Neuronal stem cell (in vitro differentiated cells): ENCODE results near the gene NXNL2.

ENCODE experiments used
- DNase-seq: peaks from one replicate; pipeline ENCODE4 v3.0.0-alpha.2; 2013; ENCODE audit warnings: low spot score
- H2AFZ ChIP-seq: one replicate; pipeline ENCODE4 v1.6.1; 2013; ENCODE audit warnings: mild to moderate bottlenecking, low read length, inconsistent platforms
- H2AK5ac ChIP-seq: 2 replicates; pipeline ENCODE4 v1.6.1; 2013; ENCODE audit warnings: low read depth, mild to moderate bottlenecking, inconsistent platforms, low read length, moderate library complexity, mixed read lengths
- H2BK120ac ChIP-seq: 2 replicates; pipeline ENCODE4 v1.6.1; 2013; ENCODE audit warnings: low read depth, mild to moderate bottlenecking, inconsistent platforms, low read length, moderate library complexity, mixed read lengths
- H2BK12ac ChIP-seq: one replicate; pipeline ENCODE4 v1.6.1; 2013; ENCODE audit warnings: low read length, inconsistent platforms
- H2BK15ac ChIP-seq: 2 replicates; pipeline ENCODE4 v1.6.1; 2013; ENCODE audit warnings: mild to moderate bottlenecking, low read length, inconsistent platforms, mixed read lengths
- H2BK5ac ChIP-seq: one replicate; pipeline ENCODE4 v1.6.1; 2013; ENCODE audit warnings: inconsistent platforms, mild to moderate bottlenecking, low read length, moderate library complexity
- H3K14ac ChIP-seq: one replicate; pipeline ENCODE4 v1.6.1; 2013; ENCODE audit warnings: low read length, inconsistent platforms
- H3K18ac ChIP-seq: 2 replicates; pipeline ENCODE4 v1.6.1; 2013; ENCODE audit warnings: low read length, inconsistent platforms
- H3K23ac ChIP-seq: 2 replicates; pipeline ENCODE4 v1.6.1; 2013; ENCODE audit warnings: low read depth, mild to moderate bottlenecking, mixed read lengths, low read length, inconsistent platforms; ENCODE audit not compliant: poor library complexity
- H3K27ac ChIP-seq: replicated peaks from 3 replicates; pipeline ENCODE4 v1.5.1; 2013; ENCODE audit warnings: low read length, inconsistent platforms
- H3K27me3 ChIP-seq, 3 experiments: 2 replicates each; pipeline ENCODE4 v1.6.1; 2013; ENCODE audit warnings: low read length in 3 of 3, mild to moderate bottlenecking in 2 of 3, inconsistent platforms in 1 of 3, low read depth in 1 of 3, mixed read lengths in 1 of 3, moderate library complexity in 1 of 3; ENCODE audit not compliant: control insufficient read depth in 3 of 3, insufficient read depth in 3 of 3
- H3K36me3 ChIP-seq, 2 donors: replicated peaks in 1 of 2; 2 replicates each; pipeline ENCODE4 v1.6.1; 2013; ENCODE audit warnings: low read length in 2 of 2; ENCODE audit not compliant: control insufficient read depth in 2 of 2, insufficient read depth in 2 of 2
- H3K4ac ChIP-seq: 2 replicates; pipeline ENCODE4 v1.6.1; 2013; ENCODE audit warnings: inconsistent platforms, mild to moderate bottlenecking, low read length, moderate library complexity
- H3K4me1 ChIP-seq, 2 donors: 1 replicate in 1 of 2; 2 replicates in 1 of 2; pipeline ENCODE4 v1.6.1; 2013; ENCODE audit warnings: low read length in 2 of 2, low read depth in 1 of 2; ENCODE audit not compliant: control insufficient read depth in 2 of 2, insufficient read depth in 1 of 2
- H3K4me2 ChIP-seq: one replicate; pipeline ENCODE4 v1.6.1; 2013; ENCODE audit warnings: mild to moderate bottlenecking, low read length, inconsistent platforms; ENCODE audit not compliant: insufficient read depth, poor library complexity, severe bottlenecking
- H3K4me3 ChIP-seq, 2 donors: 2 replicates each; pipeline ENCODE4 v1.5.1; 2013; ENCODE audit warnings: low read length in 2 of 2, mild to moderate bottlenecking in 2 of 2, inconsistent platforms in 1 of 2, moderate library complexity in 1 of 2
- H3K79me1 ChIP-seq: one replicate; pipeline ENCODE4 v1.6.1; 2013; ENCODE audit warnings: low read depth, mild to moderate bottlenecking, inconsistent platforms, low read length, moderate library complexity
- H3K9ac ChIP-seq: one replicate; pipeline ENCODE4 v1.6.1; 2013; ENCODE audit warnings: mild to moderate bottlenecking, low read depth, low read length, inconsistent platforms; ENCODE audit not compliant: poor library complexity
- H3K9me3 ChIP-seq, 2 donors: replicated peaks in 1 of 2; 2 replicates each; pipeline versions ENCODE3 to v1.6.1; 2013; ENCODE audit warnings: low read length in 2 of 2, mild to moderate bottlenecking in 2 of 2, inconsistent platforms in 1 of 2, low read depth in 1 of 2, mixed read lengths in 1 of 2, moderate library complexity in 1 of 2; ENCODE audit not compliant: control insufficient read depth in 2 of 2, insufficient read depth in 1 of 2
- H4K8ac ChIP-seq: one replicate; pipeline ENCODE4 v1.6.1; 2013; ENCODE audit warnings: low read depth, mild to moderate bottlenecking, inconsistent platforms, low read length, moderate library complexity
- H4K91ac ChIP-seq: one replicate; pipeline ENCODE4 v1.6.1; 2013; ENCODE audit warnings: low read length, low read depth, mild to moderate bottlenecking, inconsistent platforms; ENCODE audit not compliant: poor library complexity
- WGBS, 2 donors: extraction: QIAGEN DNeasy Blood & Tissue Kit; methylation state at CpG; one replicate each; pipeline ENCODE4 v1.1.7; 2013; ENCODE audit warnings: missing lambda C conversion rate in 2 of 2, mixed read lengths in 1 of 2; ENCODE audit not compliant: insufficient read length in 2 of 2, insufficient replicate concordance in 1 of 2; ENCODE audit errors: extremely low coverage in 2 of 2; 5-methylcytosine and 5-hydroxymethylcytosine counted together

The NXNL2 gene

GRCh38 chr9:88578121-88579049 is 43.4 kb downstream of the NXNL2 start:
- WGBS, 2 donors, result no CpG with 5 or more reads among the region's 28 CpGs

GRCh38 chr9:88579050-88579715 is 44.2 kb downstream of the NXNL2 start:
- Histone ChIP-seq H2AK5ac (peak overlapping the region; percentile 79), H3K18ac (no peak overlapping the region), H2BK5ac (no peak overlapping the region), H3K4me2 (no peak overlapping the region), H4K91ac (no peak overlapping the region), H3K23ac (no peak overlapping the region), H3K14ac (no peak overlapping the region), H4K8ac (no peak overlapping the region), H3K4me3 (no peak overlapping the region), H3K79me1 (no peaks in the 10 kb centered on the region), H2BK15ac (peak overlapping the region; percentile 16), H3K36me3 (no peaks in the 10 kb centered on the region), H3K4me1 (peaks cover 3% of the 10 kb centered on the region in 2 donors), H3K27ac (no peak overlapping the region), H3K9ac (no peak overlapping the region), H3K9me3 (peaks cover 0 to 1% of the 10 kb centered on the region in 2 donors), H3K4ac (no peak overlapping the region), H2BK120ac (no peak overlapping the region), H3K27me3 (peaks cover 0 to 2% (median 0%) of the 10 kb centered on the region in 3 experiments), H2BK12ac (no peak overlapping the region), H2AFZ (peak overlapping the region; percentile 88)
- no peak for DNase-seq
- WGBS, 2 donors, result no CpG with 5 or more reads among the region's 10 CpGs

More at GRCh38 chr9:88578121-88579049, 43.4 kb downstream of the NXNL2 start:
- no peak overlapping the region for H4K91ac ChIP-seq
- no peak overlapping the region for H3K14ac ChIP-seq
- H3K4me1 ChIP-seq, result peaks cover 3% of the 10 kb centered on the region in 2 donors
- H2BK120ac ChIP-seq, result no peak overlapping the region
- H3K18ac ChIP-seq, result peak overlapping the region; percentile 35
- H2BK15ac ChIP-seq, result peak overlapping the region; percentile 16
- H3K9me3 ChIP-seq, result peaks cover 0 to 1% of the 10 kb centered on the region in 2 donors
- no peaks in the 10 kb centered on the region for H3K79me1 ChIP-seq
- H3K9ac ChIP-seq, result no peak overlapping the region
- peak overlapping the region; percentile 79 for H2AK5ac ChIP-seq
- no peaks in the 10 kb centered on the region for H3K36me3 ChIP-seq
- H3K4ac ChIP-seq, result no peak overlapping the region
- H3K4me3 ChIP-seq, result no peak overlapping the region
- no peak overlapping the region for H3K4me2 ChIP-seq
- H2BK5ac ChIP-seq, result no peak overlapping the region
- peaks cover 0 to 2% (median 0%) of the 10 kb centered on the region in 3 experiments for H3K27me3 ChIP-seq
- H3K27ac ChIP-seq, result no peak overlapping the region
- peak overlapping the region; percentile 57 for H3K23ac ChIP-seq
- H2AFZ ChIP-seq, result peak overlapping the region; percentile 88
- H2BK12ac ChIP-seq, result peak overlapping the region; percentile 14
- peak overlapping the region; percentile 58 for H4K8ac ChIP-seq
- DNase-seq, result peak; percentile 66

- no peak for DNase-seq
- Histone ChIP-seq H2BK12ac (no peak overlapping the region), H3K36me3 (no peaks in the 10 kb centered on the region), H3K4ac (no peak overlapping the region), H2BK120ac (no peak overlapping the region), H4K91ac (no peak overlapping the region), H4K8ac (no peak overlapping the region), H3K9me3 (peaks cover 0 to 1% of the 10 kb centered on the region in 2 donors), H3K4me1 (no peaks in the 10 kb centered on the region), H3K4me2 (no peak overlapping the region), H2BK15ac (no peak overlapping the region), H3K27me3 (peaks cover 0 to 2% (median 0%) of the 10 kb centered on the region in 3 experiments), H3K4me3 (no peak overlapping the region), H3K23ac (no peak overlapping the region), H2BK5ac (no peak overlapping the region), H3K79me1 (no peaks in the 10 kb centered on the region), H3K18ac (no peak overlapping the region), H2AK5ac (no peak overlapping the region), H2AFZ (no peak overlapping the region), H3K9ac (no peak overlapping the region), H3K27ac (no peak overlapping the region), H3K14ac (no peak overlapping the region)
- WGBS, 2 donors, result no CpG with 5 or more reads among the region's 5 CpGs
These were observed 46.0 kb downstream of the NXNL2 start for GRCh38 chr9:88580961-88581360.
